ENCODE data around the gene NCOA1. TPM values are rescaled to one million over a fixed set of nuclear protein-coding genes. Genes with fewer than 3 reads are reported as not detected.

Gene NCOA1
- total and polyA plus RNA-seq, 12 donors = 8.6 to 36.7 (median 32.0) TPM

DNA sequence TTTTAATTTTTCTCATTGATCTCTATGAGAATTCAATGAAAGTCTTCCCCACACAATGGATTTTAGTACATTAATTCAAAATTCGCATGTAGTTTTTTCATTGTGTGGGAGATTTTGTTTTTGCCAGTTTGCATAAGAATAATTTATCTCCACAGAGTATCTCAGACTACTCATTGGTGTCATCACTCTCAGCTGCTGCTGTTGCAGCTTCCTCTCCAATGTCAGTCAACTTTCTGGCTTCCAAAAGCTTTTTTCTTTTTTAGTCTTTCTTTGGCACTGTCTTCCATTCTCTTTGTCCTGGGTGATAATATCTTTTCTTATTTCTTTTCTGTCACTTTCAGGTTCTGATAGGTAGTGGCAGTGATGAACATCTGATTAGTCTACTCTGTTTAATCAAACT lies 251.7 kb downstream of the NCOA1 start:
- H3K36me3 ChIP-seq = peaks cover 0 to 84% (median 9%) of the 10 kb centered on the region in 9 donors
- H3K4me1 ChIP-seq = peaks cover 0 to 23% (median 9%) of the 10 kb centered on the region in 9 donors
- TF ChIP-seq CTCF (IDR thresholded peaks at IDR 0.05) = no peak
- no peaks in the 10 kb centered on the region for H3K9me3 ChIP-seq
- H3K27ac ChIP-seq = peak overlapping the region in 1 of 10 donors; percentile 9
- 88 to 89% methylated on average over 1 of the region's 1 CpG for WGBS, 2 donors
- no peaks in the 10 kb centered on the region for H3K27me3 ChIP-seq
- DNase-seq = no peak
- intact Hi-C loops (cut with DNase I) = no loop called here
- H3K4me3 ChIP-seq = no peak overlapping the region
- no peak for ATAC-seq

DNA sequence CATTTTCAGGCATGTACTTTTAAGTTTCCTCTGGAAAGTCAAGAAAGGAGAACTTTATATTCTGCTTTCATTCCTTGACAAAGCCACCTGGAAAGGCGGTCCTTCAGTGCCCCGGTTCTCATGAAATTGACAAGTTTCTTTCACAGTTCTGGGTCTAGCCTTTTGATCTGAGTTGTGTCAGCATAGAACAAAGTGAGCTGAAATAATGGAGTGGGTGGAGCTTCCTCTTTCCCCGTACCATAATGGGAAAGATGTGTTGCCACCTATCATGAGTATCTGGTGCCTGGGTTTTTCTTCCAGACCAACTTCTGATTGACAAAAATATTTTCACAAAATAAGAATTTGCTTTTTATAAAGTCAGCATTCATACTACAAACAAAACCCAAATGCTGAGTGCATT lies 252.9 kb downstream of the NCOA1 start:
- intact Hi-C loops (cut with DNase I) = no loop called here
- peak in 2 of 8 donors; percentile 33 to 39 for ATAC-seq
- peaks cover 0 to 85% (median 9%) of the 10 kb centered on the region in 9 donors for H3K36me3 ChIP-seq
- peaks cover 0 to 15% (median 4%) of the 10 kb centered on the region in 9 donors for H3K4me1 ChIP-seq
- WGBS, 2 donors = 68 to 70% methylated on average over 3 of the region's 3 CpGs
- peak overlapping the region in 1 of 10 donors; percentile 9 for H3K27ac ChIP-seq
- H3K4me3 ChIP-seq = no peak overlapping the region
- H3K27me3 ChIP-seq = no peaks in the 10 kb centered on the region
- no peak for DNase-seq
- TF ChIP-seq CTCF (IDR thresholded peaks at IDR 0.05) = no peak
- H3K9me3 ChIP-seq = no peaks in the 10 kb centered on the region

- DNase-seq (no peak), ATAC-seq (no peak)
- H3K4me1 ChIP-seq = peaks cover 0 to 15% (median 4%) of the 10 kb centered on the region in 9 donors
- no peak overlapping the region for H3K4me3 ChIP-seq
- no peak overlapping the region for H3K27ac ChIP-seq
- WGBS, 2 donors = 52 to 64% methylated on average over 1 of the region's 1 CpG
- no peaks in the 10 kb centered on the region for H3K9me3 ChIP-seq
- H3K36me3 ChIP-seq = peaks cover 0 to 80% (median 9%) of the 10 kb centered on the region in 9 donors
- no peaks in the 10 kb centered on the region for H3K27me3 ChIP-seq
- no peak for TF ChIP-seq CTCF (IDR thresholded peaks at IDR 0.05)
- intact Hi-C loops (cut with DNase I) = no loop called here
Measured at GRCh38 chr2:24744356-24744755, 253.3 kb downstream of the NCOA1 start.

GRCh38 chr2:24745825-24746224 lies 254.8 kb downstream of the NCOA1 start:
- Histone ChIP-seq H3K4me1 (peaks cover 0 to 15% (median 4%) of the 10 kb centered on the region in 9 donors), H3K27ac (no peak overlapping the region), H3K9me3 (no peaks in the 10 kb centered on the region), H3K27me3 (no peaks in the 10 kb centered on the region), H3K4me3 (no peak overlapping the region), H3K36me3 (peaks cover 0 to 66% (median 9%) of the 10 kb centered on the region in 9 donors)
- no peak for TF ChIP-seq CTCF (IDR thresholded peaks at IDR 0.05)
- DNase-seq = no peak
- intact Hi-C loops (cut with DNase I) = no loop called here
- no peak for ATAC-seq
- 67 to 75% methylated on average over 2 of the region's 2 CpGs for WGBS, 2 donors
